Tibial nerve (tissue), 4 donors: ENCODE results near the gene CBY2.

ENCODE experiments used
- CTCF ChIP-seq, 5 experiments: fragments of 200-600 bp in 3 of 5; fragments of 450-650 bp in 2 of 5; sonication (generic) in 3 of 5; IDR thresholded peaks; one replicate each; pipeline ENCODE4 v1.5.1; 2016 to 2019; ENCODE audit warnings: antibody characterized with exemption in 5 of 5, mild to moderate bottlenecking in 3 of 5, moderate library complexity in 2 of 5
- EP300 ChIP-seq, 2 donors: sonication (generic); formaldehyde crosslinking; IDR thresholded peaks; one replicate each; pipeline ENCODE4 v1.6.1; 2017; ENCODE audit warnings: antibody characterized with exemption in 2 of 2, mild to moderate bottlenecking in 1 of 2
- POLR2A ChIP-seq, 2 donors: fragments of 450-650 bp; IDR thresholded peaks; one replicate each; pipeline ENCODE4 v1.6.1; 2017; ENCODE audit warnings: antibody characterized with exemption in 2 of 2, mild to moderate bottlenecking in 2 of 2, moderate library complexity in 2 of 2

DNA sequence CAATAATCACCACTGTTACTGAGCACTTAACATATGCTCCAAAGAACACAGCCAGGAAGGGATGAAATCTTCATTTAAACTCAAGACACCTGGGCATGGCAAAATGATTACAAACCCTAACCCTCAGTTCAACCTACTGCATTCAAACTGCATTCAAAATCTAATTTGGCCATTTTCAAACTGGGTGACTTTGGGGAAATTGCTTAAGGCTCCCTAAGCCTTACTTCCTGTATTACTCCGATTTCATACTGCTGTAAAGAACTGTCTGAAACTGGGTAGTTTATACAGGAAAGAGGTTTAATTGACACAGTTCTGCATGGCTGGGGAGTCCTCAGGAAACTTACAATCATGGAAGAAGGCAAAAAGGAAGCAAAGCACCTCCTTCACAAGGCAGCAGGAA lies 50.4 kb downstream of the CBY2 start:
- TF ChIP-seq CTCF (IDR thresholded peaks at IDR 0.05) (no peak), EP300 (IDR thresholded peaks at IDR 0.05) (no peak), POLR2A (IDR thresholded peaks at IDR 0.05) (no peak)
